Subcutaneous abdominal adipose tissue (tissue), 5 donors: ENCODE results near the gene ST8SIA1.

ENCODE experiments used
- H3K27ac ChIP-seq: one replicate; pipeline ENCODE4 v1.7.0; 2013; ENCODE audit warnings: low read depth, mild to moderate bottlenecking, inconsistent platforms, low read length, moderate library complexity
- H3K27me3 ChIP-seq, 5 donors: one replicate each; pipeline ENCODE4 v1.7.0; 2013; ENCODE audit warnings: low read length in 5 of 5, inconsistent platforms in 1 of 5; ENCODE audit not compliant: control insufficient read depth in 5 of 5, insufficient read depth in 4 of 5
- H3K36me3 ChIP-seq, 5 donors: one replicate each; pipeline ENCODE4 v1.7.0; 2013; ENCODE audit warnings: low read length in 5 of 5; ENCODE audit not compliant: control insufficient read depth in 5 of 5, insufficient read depth in 5 of 5
- H3K4me1 ChIP-seq, 5 donors: one replicate each; pipeline ENCODE4 v1.7.0; 2013; ENCODE audit warnings: low read length in 5 of 5, mild to moderate bottlenecking in 3 of 5, moderate library complexity in 1 of 5; ENCODE audit not compliant: control insufficient read depth in 5 of 5, insufficient read depth in 5 of 5
- H3K4me3 ChIP-seq, 5 donors: one replicate each; pipeline ENCODE4 v1.7.0; 2013; ENCODE audit warnings: low read length in 5 of 5, low read depth in 1 of 5
- H3K9ac ChIP-seq, 5 donors: one replicate each; pipeline ENCODE4 v1.7.0; 2013; ENCODE audit warnings: low read length in 5 of 5, mild to moderate bottlenecking in 4 of 5, moderate library complexity in 3 of 5
- H3K9me3 ChIP-seq, 5 donors: one replicate each; pipeline ENCODE4 v1.7.0; 2013; ENCODE audit warnings: low read length in 5 of 5; ENCODE audit not compliant: control insufficient read depth in 5 of 5
- donor health status: healthy.
- donor health status: healthy.
- donor health status: healthy.
- donor health status: healthy.
- donor health status: healthy.

ST8SIA1 gene

GRCh38 chr12:22230280-22230794 is 104.2 kb downstream of the ST8SIA1 start:
- Histone ChIP-seq H3K36me3 (no peaks in the 10 kb centered on the region), H3K27me3 (no peaks in the 10 kb centered on the region), H3K4me1 (no peaks in the 10 kb centered on the region), H3K9me3 (no peaks in the 10 kb centered on the region), H3K4me3 (no peak overlapping the region), H3K9ac (no peak overlapping the region), H3K27ac (no peak overlapping the region)

- Histone ChIP-seq H3K9ac (no peak overlapping the region), H3K4me3 (no peak overlapping the region), H3K9me3 (no peaks in the 10 kb centered on the region), H3K36me3 (no peaks in the 10 kb centered on the region), H3K27ac (no peak overlapping the region), H3K4me1 (no peaks in the 10 kb centered on the region), H3K27me3 (no peaks in the 10 kb centered on the region)
Measured at GRCh38 chr12:22229652-22230279, 104.7 kb downstream of the ST8SIA1 start.

- H3K27me3 ChIP-seq = no peaks in the 10 kb centered on the region
- H3K27ac ChIP-seq = no peak overlapping the region
Measured at GRCh38 chr12:22228022-22228875, 106.3 kb downstream of the ST8SIA1 start.

GRCh38 chr12:22223356-22223755 is 111.2 kb downstream of the ST8SIA1 start:
- Histone ChIP-seq H3K9me3 (no peaks in the 10 kb centered on the region), H3K4me1 (no peaks in the 10 kb centered on the region), H3K4me3 (no peak overlapping the region), H3K27ac (no peak overlapping the region), H3K36me3 (no peaks in the 10 kb centered on the region), H3K9ac (no peak overlapping the region), H3K27me3 (no peaks in the 10 kb centered on the region)

More at GRCh38 chr12:22228022-22228875, 106.3 kb downstream of the ST8SIA1 start:
- Histone ChIP-seq H3K36me3 (no peaks in the 10 kb centered on the region), H3K4me1 (no peaks in the 10 kb centered on the region), H3K9me3 (no peaks in the 10 kb centered on the region), H3K4me3 (no peak overlapping the region), H3K9ac (no peak overlapping the region)

- no peaks in the 10 kb centered on the region for H3K27me3 ChIP-seq
- H3K27ac ChIP-seq = no peak overlapping the region
- no peaks in the 10 kb centered on the region for H3K4me1 ChIP-seq
- no peaks in the 10 kb centered on the region for H3K9me3 ChIP-seq
- no peak overlapping the region for H3K9ac ChIP-seq
- no peaks in the 10 kb centered on the region for H3K36me3 ChIP-seq
- H3K4me3 ChIP-seq = no peak overlapping the region
Measured at GRCh38 chr12:22217556-22217955, 117.0 kb downstream of the ST8SIA1 start.

- no peaks in the 10 kb centered on the region for H3K27me3 ChIP-seq
- no peak overlapping the region for H3K9ac ChIP-seq
- H3K9me3 ChIP-seq = no peaks in the 10 kb centered on the region
- H3K4me1 ChIP-seq = no peaks in the 10 kb centered on the region
- no peak overlapping the region for H3K27ac ChIP-seq
- H3K4me3 ChIP-seq = no peak overlapping the region
- H3K36me3 ChIP-seq = no peaks in the 10 kb centered on the region
Measured at GRCh38 chr12:22215467-22216253, 118.8 kb downstream of the ST8SIA1 start.

- no peaks in the 10 kb centered on the region for H3K9me3 ChIP-seq
- no peak overlapping the region for H3K27ac ChIP-seq
- H3K4me3 ChIP-seq = no peak overlapping the region
- H3K36me3 ChIP-seq = no peaks in the 10 kb centered on the region
- H3K27me3 ChIP-seq = no peaks in the 10 kb centered on the region
- H3K9ac ChIP-seq = no peak overlapping the region
- no peaks in the 10 kb centered on the region for H3K4me1 ChIP-seq
Measured at GRCh38 chr12:22211128-22211527, 123.4 kb downstream of the ST8SIA1 start.

- no peak overlapping the region for H3K9ac ChIP-seq
- no peaks in the 10 kb centered on the region for H3K9me3 ChIP-seq
Measured at GRCh38 chr12:22209422-22209821, 125.1 kb downstream of the ST8SIA1 start.

GRCh38 chr12:22206111-22206728 is 128.3 kb downstream of the ST8SIA1 start:
- Histone ChIP-seq H3K4me3 (no peak overlapping the region), H3K36me3 (no peaks in the 10 kb centered on the region), H3K27me3 (no peaks in the 10 kb centered on the region), H3K9me3 (peaks cover 0 to 5% (median 0%) of the 10 kb centered on the region in 5 donors), H3K9ac (no peak overlapping the region), H3K4me1 (no peaks in the 10 kb centered on the region), H3K27ac (no peak overlapping the region)

More at GRCh38 chr12:22209422-22209821, 125.1 kb downstream of the ST8SIA1 start:
- Histone ChIP-seq H3K27me3 (no peaks in the 10 kb centered on the region), H3K4me3 (no peak overlapping the region), H3K4me1 (no peaks in the 10 kb centered on the region), H3K27ac (no peak overlapping the region), H3K36me3 (no peaks in the 10 kb centered on the region)
